Renal pelvis (tissue), 4 donors: Measurements from ENCODE around the gene SOSTDC1. TPM values are rescaled to one million over a fixed set of nuclear protein-coding genes. Genes with fewer than 3 reads are reported as not detected.
A peak's percentile ranks its signal among the peaks of the same experiment; 100 is the strongest.

Experiments
- DNase-seq: peaks from one replicate; pipeline ENCODE4 v3.0.0-alpha.2; 2013
- polyA plus RNA-seq, 3 donors: library from polyadenylated mRNA; unstranded; fragments of 120-200 nt; gene quantifications; one replicate each; pipeline ENCODE4 v1.2.1, GENCODE V29; 2013; ENCODE audit not compliant: insufficient read length in 3 of 3

Gene SOSTDC1
- polyA plus RNA-seq, 3 donors, result 42.7 to 52.4 (median 50.0) TPM

GRCh38 chr7:16421333-16422102, 44.0 kb downstream of the SOSTDC1 start, which contains the start of gene CRPPA:
TSS of gene CRPPA (minus strand) at chr7:16421538. CDS start at chr7:16421322, 216 bp downstream.
- no peak for DNase-seq

DNA sequence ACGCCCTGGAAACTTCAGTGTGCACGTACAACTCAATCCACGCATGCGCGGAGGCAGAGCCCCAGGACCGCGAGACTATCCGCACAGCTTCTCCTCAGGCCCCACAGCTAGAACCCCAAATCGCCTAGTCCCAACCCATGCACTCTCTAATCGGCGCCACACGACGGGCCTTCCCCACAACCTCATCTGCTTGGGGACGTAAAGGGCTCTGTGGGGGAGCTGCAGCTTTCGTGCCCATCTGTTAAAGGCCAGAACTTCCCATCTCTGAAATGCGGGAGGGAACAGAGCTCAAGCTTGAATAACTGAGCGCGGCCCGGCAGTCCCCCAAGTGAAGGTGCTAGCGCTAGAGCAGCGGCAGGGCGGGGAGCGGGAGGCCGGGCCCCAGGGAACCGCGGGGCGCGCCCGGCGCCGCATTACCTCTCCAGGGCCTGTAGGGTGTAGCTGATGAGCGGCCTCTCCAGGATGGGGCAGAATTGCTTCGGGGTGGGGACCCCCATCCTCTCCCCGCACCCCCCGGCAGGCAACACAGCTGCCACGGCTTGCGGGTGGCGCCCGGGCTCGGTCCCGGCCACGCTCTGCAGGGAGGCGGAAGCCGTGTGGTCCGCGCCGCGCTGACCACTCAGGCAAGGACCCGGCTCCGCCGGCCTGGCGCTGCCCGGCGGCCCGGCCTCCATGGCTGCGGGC, 44.7 kb downstream of the SOSTDC1 start:
- DNase-seq, result peak; percentile 92

DNA sequence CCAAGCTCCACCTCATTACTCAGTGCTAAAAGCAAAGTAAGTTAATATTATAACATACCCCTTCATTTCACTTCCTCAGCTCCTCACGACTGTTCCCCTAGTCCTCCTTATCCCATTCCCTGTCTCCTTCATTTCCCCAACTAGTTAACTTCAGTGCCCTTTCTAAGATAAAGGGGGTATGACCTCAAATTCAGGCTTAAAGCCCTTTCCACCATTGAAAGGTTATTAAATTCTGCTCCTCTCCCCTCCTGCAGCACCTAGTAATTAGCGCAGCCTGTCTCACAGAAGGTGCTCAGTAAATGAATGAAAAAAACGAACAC, 45.2 kb downstream of the SOSTDC1 start:
- no peak for DNase-seq

DNA sequence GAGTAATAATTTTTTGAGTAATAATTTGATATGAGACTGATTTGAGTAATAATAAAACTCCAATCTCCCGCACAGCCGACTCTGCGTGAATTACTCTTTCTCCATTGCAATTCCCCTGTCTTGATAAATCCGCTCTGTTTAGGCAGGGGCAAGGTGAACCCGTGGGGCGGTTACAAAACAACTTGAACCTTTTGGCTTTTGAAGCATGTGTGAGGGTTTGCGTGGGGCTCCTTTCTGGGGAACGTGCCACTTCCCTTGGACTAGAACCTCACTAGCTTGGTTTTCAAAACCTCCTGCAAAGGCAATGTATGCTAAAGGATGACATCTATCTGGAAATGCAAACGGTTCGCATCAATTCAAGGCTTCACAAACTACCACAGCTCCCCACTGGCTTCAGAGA, 45.7 kb downstream of the SOSTDC1 start:
- DNase-seq, result no peak

- no peak for DNase-seq
Measured at GRCh38 chr7:16419126-16419525, 46.4 kb downstream of the SOSTDC1 start.

DNA sequence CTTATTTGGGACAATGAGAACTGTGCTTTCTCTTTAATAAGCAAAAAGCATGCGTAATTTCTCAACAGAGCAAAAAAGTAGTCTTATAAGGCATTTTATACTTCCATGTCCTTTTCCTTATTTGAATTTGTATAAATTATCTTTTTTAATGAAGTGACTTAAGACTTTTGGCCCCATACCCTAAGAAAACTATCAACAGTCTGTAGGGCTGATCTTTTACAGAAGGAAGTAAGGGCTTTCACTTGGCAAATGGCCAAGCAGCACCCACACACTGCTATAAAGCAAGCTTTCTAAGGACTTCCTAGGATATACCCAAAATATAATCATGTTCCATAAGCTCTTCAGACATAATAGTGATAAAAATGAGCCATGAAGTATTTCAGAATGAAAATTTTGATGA, 47.6 kb downstream of the SOSTDC1 start:
- DNase-seq, result no peak

GRCh38 chr7:16416289-16417282, 49.0 kb downstream of the SOSTDC1 start:
- DNase-seq, result no peak

DNA sequence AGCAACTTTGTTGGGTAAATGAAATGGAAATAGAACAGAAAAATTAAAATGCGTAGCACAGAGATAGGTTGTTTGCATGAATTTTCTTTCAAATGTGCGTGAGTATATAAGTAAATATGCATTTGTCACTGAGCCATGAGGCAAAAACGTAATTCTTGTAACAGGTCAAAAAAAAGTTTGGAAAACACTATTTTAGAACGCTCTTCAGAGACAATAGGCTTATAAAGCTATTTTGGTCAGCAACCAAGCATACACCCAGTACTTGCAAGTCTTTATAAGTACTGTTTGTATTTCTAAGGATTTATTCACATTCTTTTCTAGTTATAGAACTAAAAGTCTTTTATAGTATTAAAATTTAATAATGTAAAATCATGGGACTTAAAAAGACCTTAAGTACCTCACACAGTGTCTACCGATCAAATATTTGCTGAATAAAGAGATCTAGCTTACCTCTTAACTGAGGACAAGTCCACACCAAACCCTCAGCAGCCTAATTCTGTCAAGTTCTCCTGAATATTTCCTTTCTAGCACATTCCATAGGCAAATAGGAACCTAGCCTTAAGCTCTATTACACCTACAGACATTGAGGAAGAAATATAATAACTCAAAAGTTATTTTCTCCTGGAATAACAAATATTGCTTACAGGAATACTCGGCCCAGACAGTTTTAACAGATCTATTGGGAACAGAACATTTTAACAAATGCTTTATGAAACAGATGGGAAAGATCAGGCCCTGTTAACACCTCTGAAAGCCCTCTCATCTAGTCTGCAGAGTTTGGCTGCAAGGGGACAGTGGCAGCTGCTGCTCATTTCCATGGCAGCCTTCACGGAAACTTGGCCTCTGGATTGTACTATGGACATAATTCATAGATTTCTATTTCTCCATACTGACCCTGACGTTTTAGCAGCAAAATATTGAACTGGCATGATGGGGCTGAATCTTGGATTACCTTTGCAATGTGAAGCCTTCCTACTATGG, 53.0 kb downstream of the SOSTDC1 start:
- no peak for DNase-seq

Other genes with a start within 250 kb of the SOSTDC1 start
- gene CRPPA, start 44.2 kb downstream of the SOSTDC1 start, polyA plus RNA-seq, result 1 to 10 TPM; 3.6 to 5.1 (median 4.5) TPM
- not detected for gene LRRC72, start 61.1 kb upstream of the SOSTDC1 start, polyA plus RNA-seq
- 10 to 100 TPM; 30.7 to 32.6 (median 30.8) TPM for gene ANKMY2, start 180.0 kb upstream of the SOSTDC1 start, polyA plus RNA-seq
- gene BZW2, start 180.4 kb upstream of the SOSTDC1 start, polyA plus RNA-seq, result 10 to 100 TPM; 69.1 to 76.6 (median 70.8) TPM